Adrenal gland (tissue), 5 donors: ENCODE results near the gene SMIM24.

Experiments used
- CTCF ChIP-seq, 6 experiments: fragments of 450-650 bp in 4 of 6; fragments of 200-600 bp in 2 of 6; sonication (generic) in 1 of 6; IDR thresholded peaks; 1 replicate in 5 of 6; 2 replicates in 1 of 6; pipeline versions ENCODE4 v1.5.1 to v1.8.0; 2016 to 2021; ENCODE audit warnings: antibody characterized with exemption in 6 of 6, mild to moderate bottlenecking in 2 of 6, moderate library complexity in 1 of 6
- POLR2A ChIP-seq, 2 donors: fragments of 450-650 bp; IDR thresholded peaks; one replicate each; pipeline ENCODE4 v1.6.1; 2017; ENCODE audit warnings: antibody characterized with exemption in 2 of 2, mild to moderate bottlenecking in 2 of 2, moderate library complexity in 1 of 2
- donor health status: DM: no; HTN: no; CAD: no.

DNA sequence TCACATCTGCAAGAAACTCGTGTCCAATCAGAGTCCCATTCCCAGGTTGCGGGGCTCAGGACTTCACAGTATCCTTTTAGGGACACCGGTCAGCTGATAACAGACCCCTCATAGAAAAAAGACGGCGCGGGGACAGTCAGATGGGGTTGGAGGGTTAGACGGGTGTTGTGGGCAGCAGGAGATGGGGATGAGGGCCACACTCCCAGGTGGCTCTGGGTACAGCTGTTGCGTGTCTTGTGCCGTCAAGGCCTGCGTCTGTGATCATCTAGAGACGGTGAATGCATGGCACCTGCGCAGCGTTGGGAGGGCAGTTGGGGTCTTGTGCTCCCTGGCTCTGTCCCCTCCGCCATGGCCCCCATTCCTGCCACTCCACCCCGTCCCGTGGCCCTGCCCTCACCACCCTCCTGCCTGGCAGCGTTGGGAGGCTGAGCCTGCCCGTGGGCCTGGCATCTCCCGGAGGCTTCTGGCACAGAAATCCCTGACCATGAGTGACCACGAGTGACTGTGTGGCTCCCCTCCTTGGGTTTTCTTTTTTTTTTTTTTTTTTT, 44.7 kb upstream of the SMIM24 start:
- TF ChIP-seq POLR2A (IDR thresholded peaks at IDR 0.05), result no peak
- no peak for TF ChIP-seq CTCF (IDR thresholded peaks at IDR 0.05)
